22Rv1 (cell line): ENCODE data around the gene PCYT2.

Experiments used
- H3K27ac ChIP-seq: fragments of 450-650 bp; 2 replicates; pipeline ENCODE4 v1.5.1; 2017
- CTCF ChIP-seq: fragments of 450-650 bp; IDR thresholded peaks from 2 replicates; pipeline ENCODE4 v1.5.1; 2017; ENCODE audit warnings: mild to moderate bottlenecking
- ZFX ChIP-seq: fragments of 450-650 bp; IDR thresholded peaks from 2 replicates; pipeline ENCODE4 v1.6.1; 2017; ENCODE audit warnings: antibody characterized with exemption, borderline replicate concordance

Gene PCYT2

GRCh38 chr17:81941484-81942166, 30.4 kb upstream of the PCYT2 start:
- H3K27ac ChIP-seq, result no peak overlapping the region

GRCh38 chr17:81940538-81941483, 29.6 kb upstream of the PCYT2 start:
- H3K27ac ChIP-seq, result no peak overlapping the region
- no peak for TF ChIP-seq CTCF
- no peak for TF ChIP-seq ZFX

More at GRCh38 chr17:81941484-81942166, 30.4 kb upstream of the PCYT2 start:
- TF ChIP-seq CTCF (no peak), ZFX (no peak)

GRCh38 chr17:81939881-81940385, 28.7 kb upstream of the PCYT2 start:
- no peak overlapping the region for H3K27ac ChIP-seq
- TF ChIP-seq CTCF (no peak), ZFX (no peak)

GRCh38 chr17:81939218-81939617, 28.0 kb upstream of the PCYT2 start:
- no peak overlapping the region for H3K27ac ChIP-seq
- no peak for TF ChIP-seq CTCF
- TF ChIP-seq ZFX, result no peak

GRCh38 chr17:81935709-81936084, 24.5 kb upstream of the PCYT2 start:
- peak overlapping the region; percentile 74 for H3K27ac ChIP-seq
- no peak for TF ChIP-seq ZFX
- no peak for TF ChIP-seq CTCF

- H3K27ac ChIP-seq, result no peak overlapping the region
- no peak for TF ChIP-seq CTCF
- TF ChIP-seq ZFX, result no peak
Measured at GRCh38 chr17:81934850-81935708, 23.9 kb upstream of the PCYT2 start.
